GM12872 (cell line): ENCODE results near the gene KLHL25.

Experiments
- TF ChIP-seq, protein P1 (sequence below): IDR thresholded peaks from 3 replicates; pipeline ENCODE4 v1.5.1; 2011; ENCODE audit warnings: low read depth, mild to moderate bottlenecking, low read length, moderate library complexity; ENCODE audit not compliant: insufficient read depth

Gene KLHL25

DNA sequence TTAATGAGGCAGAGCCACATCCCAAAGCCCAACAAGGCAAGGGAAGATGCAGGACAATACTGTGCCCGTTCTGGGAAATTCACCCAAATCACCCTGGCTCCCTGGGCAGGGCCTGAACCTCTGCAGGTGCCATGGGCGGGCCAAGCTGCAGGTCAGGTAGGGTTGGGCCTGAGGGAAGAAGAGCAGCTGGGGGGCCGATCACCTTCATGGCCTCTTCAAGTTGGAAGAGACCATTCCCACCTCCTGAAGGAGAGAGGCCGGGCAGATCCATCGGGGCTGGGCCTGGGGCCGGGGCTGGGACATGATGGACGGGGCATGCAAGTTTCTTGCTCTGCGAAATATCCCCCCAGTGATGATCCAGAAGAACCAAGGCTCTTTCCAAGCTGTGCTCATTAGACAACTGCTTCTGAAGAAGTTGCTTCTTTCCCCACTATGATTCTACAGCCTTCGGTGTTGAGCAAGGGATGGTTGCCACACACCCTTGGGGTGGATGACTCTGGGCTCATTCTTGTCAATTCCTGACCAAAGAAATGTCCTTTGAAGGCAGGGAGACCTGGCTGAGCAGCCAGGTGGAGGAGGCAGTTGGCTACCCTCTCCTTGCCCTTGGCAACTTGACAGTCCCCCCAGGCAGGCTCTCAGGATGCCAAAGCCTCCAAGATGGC is 38.2 kb downstream of the KLHL25 start:
- TF ChIP-seq, protein P1, sequence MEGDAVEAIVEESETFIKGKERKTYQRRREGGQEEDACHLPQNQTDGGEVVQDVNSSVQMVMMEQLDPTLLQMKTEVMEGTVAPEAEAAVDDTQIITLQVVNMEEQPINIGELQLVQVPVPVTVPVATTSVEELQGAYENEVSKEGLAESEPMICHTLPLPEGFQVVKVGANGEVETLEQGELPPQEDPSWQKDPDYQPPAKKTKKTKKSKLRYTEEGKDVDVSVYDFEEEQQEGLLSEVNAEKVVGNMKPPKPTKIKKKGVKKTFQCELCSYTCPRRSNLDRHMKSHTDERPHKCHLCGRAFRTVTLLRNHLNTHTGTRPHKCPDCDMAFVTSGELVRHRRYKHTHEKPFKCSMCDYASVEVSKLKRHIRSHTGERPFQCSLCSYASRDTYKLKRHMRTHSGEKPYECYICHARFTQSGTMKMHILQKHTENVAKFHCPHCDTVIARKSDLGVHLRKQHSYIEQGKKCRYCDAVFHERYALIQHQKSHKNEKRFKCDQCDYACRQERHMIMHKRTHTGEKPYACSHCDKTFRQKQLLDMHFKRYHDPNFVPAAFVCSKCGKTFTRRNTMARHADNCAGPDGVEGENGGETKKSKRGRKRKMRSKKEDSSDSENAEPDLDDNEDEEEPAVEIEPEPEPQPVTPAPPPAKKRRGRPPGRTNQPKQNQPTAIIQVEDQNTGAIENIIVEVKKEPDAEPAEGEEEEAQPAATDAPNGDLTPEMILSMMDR, result no peak

DNA sequence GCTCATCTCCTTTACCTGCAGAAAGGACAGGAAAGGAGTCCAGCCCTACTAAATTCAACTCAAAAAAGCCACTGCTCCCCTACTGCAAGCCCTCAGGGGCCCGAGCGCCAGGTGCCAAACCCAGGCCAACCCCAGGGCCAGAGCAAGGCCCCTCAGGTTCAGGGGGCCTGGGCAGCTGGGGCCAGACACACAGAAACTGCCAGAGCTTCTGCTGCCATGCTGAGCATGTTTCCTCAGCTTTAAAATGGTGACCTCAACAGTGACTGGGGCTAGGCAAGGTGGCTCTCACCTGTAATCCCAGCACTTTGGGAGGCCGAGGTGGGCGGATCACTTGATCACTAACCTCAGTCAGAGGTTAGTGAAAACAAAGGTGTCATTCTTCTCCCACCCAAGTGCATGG is 38.8 kb downstream of the KLHL25 start:
- TF ChIP-seq, protein P1, result no peak

DNA sequence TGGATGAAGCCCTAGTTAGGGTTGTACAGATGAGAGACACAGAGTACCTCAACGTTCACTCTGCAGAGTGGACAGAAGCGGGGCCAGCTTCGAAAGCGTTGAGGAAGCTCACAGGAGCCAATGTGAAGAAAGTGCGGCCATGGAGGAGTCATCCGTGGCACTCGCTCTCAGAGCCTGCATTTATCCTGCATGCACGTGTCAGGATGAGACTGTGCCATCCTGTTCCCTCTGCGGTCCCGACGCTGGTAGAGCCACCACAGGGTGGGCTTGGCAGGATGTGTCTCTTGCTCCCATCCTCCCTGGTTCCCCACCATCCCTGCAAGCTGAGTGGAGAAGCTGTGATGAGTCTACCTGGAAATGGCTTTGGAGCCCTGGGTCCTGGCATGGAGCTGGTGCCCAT is 39.3 kb downstream of the KLHL25 start:
- TF ChIP-seq, protein P1, result no peak

DNA sequence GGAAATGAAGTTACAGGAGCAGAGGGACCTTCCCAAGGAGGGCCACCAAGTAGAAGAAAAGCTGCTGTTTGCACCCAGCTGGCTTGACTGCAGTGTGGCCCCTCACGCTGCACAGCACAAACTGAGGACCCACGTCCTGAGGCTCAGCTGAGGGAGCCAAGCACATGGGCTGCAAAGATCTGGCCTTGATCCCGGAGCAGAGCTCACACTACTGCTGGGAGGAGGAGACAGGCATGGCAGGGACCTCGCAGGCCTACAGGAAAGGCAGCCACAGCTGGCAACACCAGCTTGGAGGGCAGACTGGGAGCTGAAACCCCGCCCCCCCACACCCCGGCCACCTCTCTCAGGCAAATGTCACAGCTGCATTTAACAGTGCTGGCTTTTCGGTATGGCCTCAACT is 39.7 kb downstream of the KLHL25 start:
- TF ChIP-seq, protein P1, result no peak

DNA sequence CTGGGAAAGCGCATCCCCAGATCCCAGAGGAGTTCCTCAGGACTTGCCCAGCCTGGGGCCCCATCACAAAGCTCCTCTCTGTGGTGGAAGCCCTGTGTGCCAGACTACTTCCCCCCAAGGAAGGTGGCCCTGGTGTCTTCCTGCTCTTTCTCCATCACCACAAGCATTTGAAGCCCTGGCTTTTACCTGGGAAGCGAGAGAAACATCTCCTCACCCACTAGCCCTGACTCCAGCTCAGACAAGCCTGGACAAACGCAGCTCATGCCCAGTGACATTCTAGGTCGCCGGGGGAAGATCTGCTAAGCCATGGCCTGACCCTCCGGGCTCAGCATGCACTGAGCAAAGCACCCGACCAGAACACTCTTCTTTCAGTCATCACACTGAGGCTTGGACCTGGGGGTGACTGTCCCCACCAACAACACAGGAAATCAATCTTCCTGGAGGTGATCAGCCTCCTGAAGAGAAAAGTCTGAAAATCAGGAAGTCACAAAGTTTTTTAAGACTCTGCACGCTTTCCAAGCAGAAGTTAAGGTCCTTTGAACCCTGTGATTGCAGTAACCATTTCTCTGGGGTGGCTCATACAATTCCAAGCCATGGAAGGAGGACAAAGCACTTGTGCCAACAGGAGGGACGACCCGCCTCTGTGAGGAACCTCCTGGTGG is 40.8 kb downstream of the KLHL25 start:
- TF ChIP-seq, protein P1, result no peak

DNA sequence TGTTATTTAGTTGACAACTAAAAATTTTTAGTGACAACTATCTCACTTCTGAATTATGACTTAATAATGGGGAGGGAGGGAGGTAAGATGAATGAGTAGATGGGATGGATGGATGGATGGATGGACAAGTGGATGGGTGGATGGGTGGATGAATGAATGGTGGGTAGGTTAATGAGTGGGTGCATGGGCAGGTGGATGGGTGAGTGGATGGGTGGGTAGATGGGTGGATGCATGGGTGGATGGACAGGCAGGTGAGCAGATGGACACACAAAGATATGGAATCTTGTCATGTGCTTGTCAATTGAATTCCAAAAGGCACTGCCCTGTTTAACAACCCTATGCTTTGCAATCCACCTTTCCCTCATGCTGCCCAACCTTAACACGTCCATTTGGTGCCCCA is 41.5 kb downstream of the KLHL25 start:
- TF ChIP-seq, protein P1, result no peak

DNA sequence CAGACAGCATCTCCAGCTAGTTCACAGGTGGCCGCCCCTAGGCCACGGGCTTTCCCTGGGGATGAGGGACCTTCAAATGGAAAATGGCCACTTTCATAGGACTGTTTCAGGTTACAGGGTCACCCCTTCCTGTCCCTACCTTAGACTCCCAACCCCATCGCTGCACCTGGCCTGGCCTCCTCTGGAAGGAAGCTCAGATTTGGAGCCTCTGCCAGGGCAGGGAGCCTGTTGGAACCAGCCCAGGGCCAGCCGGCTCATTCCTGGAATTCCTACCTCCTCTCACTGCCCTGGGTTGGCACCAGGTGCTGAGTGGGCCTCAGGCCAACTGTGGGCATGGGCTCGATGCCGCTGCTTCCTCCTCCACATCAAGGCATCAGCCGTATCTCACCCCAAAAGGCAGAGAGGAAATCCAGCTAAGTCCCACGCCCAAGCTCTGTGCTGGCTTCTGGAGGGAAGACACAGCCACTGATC is 42.2 kb downstream of the KLHL25 start:
- TF ChIP-seq, protein P1, result no peak
